Left kidney (tissue), 2 donors: ENCODE data around the gene SECISBP2L. TPM values are rescaled to one million over a fixed set of nuclear protein-coding genes. Genes with fewer than 3 reads are reported as not detected.

Experiments used
- DNase-seq: peaks from one replicate; pipeline ENCODE4 v3.0.0-alpha.2; 2013
- polyA plus RNA-seq: library from polyadenylated mRNA; unstranded; fragments of 120-200 nt; gene quantifications from one replicate; pipeline ENCODE4 v1.2.1, GENCODE V29; 2013; ENCODE audit not compliant: insufficient read length

SECISBP2L gene
- polyA plus RNA-seq, 1 donor, result 73.8 TPM

DNA sequence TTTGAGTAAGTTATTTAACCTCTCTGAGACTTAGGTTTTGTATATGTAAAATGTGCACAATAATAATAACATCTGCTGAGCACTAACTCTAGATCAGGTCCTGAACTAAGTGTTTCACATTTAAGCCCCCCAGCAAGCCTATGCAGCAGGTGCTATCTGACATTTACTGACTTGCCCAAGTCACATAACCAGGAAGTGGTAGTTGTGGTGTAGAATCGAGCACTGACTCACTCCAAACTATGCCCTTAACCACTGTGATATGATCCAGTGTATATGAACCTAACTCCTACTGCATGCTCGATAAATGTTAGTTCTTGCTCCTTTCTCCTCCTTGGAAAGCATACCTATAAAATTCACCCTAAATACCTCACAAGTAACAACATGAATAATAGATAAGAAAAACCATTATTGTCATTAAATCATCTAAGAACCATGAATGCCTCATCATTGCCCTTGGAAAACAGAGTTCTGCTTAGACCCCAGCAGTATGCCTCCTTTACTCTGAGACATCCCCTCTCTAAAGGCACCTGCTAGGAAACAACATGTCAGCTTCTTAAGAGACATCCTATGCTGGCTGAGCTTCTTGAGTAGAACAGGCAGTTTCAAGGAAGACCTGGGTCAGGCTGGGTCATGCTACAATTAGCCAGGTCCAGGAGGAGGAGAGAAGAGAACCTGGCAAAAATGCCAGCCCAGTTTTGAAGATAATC is 79.5 kb downstream of the SECISBP2L start:
- DNase-seq, result no peak

DNA sequence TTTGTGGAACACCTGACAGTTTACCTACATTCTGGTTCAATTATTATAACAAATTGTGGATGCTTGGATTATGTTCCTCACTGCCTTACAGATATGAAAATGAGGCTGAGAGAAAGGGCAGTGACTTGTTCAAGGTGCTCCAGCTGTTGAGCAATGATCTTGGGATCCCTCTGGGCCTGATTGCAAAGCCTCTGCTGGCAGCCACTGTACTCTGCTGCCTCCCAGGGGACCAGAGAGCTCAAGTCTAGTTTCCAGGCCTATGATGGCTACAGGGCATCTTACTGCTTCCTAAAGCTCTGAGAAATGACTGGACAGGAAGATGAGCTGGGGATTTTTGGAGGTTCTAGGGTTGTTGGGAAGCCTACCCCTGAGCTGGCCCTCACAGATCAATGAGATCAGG is 80.3 kb downstream of the SECISBP2L start:
- no peak for DNase-seq

DNA sequence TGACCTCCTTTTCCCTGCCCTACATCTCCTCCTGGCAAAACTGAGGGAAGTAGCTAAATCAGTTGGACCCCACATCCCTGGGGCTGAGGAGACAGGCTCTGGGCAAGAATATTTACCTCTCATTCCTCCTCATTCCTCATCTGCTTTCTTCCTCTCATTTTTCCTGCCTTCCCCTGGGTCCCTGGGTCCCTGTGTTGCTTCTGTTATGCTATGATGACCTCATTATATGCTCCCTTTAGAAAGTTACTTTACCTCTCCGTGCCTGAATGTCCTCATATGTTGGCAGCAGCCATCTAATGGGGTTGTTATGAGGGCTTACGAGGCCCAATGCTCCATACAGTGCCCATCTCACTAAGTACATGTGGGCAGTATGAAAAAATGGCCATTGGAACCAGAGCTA is 81.3 kb downstream of the SECISBP2L start:
- DNase-seq, result no peak

DNA sequence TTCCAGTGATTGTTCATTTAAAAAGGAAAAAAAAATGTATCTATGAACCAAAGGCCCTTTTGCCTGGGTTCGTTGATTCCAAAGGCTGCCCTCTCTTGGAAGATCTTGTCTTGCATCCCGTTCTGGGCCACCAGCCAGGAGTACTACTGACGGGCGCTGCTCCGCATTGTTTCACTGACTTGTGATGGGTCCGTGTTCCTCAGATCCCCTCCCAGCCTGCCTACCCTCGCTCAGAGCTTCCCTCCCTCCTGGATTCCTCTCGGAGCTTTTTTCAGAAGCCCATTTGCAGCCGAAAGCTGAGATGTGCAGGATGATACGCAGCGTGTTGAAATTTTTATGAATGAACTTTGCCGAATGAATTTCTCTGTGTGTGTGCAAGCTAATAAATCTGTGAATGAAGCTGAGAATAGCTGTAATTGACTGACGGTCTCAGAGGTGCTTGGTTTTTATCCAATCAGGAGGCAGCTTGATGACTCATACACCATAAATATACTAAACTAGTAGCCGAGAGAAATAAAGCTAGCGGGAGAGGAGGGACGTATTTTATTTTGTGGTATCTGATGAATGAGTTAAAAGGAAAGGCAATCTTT is 82.6 kb downstream of the SECISBP2L start, which contains the start of gene SHC4:
Gene SHC4, minus strand, starts transcription at position 396 of the 590 bp plus-strand sequence. CDS start 904 bp downstream, outside the sequence.
- DNase-seq, result peak; percentile 80

DNA sequence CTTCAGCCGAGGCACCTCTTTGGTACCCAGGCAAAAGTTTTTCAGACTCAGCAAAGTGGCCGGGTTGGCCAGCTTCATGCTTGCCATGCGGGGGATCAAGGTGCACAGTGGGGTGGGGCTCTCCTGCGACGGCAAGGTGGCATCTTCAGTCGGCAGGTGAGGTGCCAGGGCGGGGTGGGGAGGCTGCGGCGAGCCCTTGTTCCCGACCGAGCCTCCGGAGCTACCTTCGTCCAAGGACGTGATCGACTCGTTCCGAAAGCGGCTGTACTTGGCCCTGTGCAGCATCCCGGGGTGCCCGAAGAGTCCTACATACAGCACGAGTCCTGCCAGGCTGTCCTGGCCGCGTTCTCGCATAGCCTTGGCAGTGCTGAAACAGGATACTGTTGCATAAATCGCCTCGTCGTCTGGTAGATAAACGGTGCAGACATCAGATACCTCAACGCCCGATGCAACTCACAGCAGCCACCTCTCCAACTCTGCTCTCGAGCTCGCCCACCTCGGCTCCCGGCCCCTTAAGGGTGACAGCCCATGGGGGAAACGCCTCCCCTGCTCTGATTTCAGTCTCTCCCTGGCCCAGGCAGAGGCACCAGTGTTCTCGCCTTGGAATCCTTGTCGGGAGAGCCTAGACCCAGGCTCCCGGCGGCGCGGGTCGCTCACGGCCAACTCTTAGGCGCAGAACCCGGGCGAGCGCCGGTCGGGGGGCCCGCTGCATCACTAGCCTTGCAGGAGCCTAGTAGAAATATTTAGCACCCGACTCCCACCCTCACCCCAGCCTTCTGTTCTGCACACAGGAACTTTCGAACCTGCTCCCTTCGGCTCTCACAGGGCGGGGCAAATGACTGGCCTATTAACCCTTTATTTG is 83.4 kb downstream of the SECISBP2L start:
- peak; percentile 55 for DNase-seq

DNA sequence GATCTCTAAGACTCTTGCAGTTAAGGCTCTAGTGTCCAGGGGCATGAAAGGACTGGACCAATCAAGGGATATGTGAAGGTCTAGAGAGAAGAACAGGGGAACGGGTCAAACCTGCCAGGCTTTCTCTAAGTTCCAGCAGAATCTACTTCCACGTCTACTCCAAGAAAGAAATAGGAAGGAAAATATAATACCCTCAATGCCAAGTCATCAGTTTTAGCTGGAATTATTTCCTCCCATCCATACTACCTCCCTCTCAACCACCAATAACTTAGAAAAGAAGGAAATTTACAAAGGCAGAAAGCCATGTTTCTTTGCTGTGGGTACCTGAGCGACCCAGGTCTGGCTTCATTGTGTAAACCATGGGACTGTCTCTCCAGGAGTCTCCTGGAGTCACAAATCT is 90.3 kb downstream of the SECISBP2L start:
- no peak for DNase-seq

DNA sequence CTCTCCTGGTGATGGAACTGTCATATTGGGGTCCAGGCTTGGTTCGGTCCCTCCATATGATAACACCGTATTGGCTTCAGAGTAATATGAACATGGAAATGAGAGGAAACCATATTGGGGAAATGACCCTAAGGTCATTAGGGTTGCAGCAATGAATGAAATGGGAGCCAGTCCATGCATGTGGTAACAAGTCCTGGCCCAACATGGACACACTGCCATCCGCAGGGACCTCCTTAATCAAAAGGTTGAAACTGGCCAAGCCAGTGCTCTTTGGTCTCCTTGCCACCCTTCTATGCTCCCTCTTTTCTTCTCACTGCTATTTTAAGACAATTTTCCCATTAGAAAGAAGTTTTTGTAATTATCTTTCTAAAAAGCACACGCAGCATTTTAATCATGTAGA is 90.9 kb downstream of the SECISBP2L start:
- no peak for DNase-seq

DNA sequence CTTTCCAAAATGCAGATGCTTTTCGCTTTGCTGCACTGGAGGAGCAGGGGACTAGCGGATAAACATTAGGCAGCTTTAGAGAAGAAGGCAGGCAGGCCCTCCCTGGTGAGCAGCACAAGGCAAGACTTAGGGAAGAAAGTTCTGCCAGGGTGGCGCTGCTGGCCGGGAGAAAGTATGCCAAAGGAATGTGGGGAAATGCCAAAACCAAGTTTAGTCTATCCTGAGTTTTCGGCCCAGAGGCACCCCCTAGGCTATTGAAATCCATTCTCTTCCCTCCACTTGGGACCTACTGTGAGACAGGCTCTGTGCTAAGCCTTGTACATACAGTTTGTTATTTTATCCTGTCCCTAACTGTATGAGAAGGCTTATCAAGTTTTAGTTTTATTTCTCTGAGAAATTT is 91.7 kb downstream of the SECISBP2L start:
- no peak for DNase-seq

DNA sequence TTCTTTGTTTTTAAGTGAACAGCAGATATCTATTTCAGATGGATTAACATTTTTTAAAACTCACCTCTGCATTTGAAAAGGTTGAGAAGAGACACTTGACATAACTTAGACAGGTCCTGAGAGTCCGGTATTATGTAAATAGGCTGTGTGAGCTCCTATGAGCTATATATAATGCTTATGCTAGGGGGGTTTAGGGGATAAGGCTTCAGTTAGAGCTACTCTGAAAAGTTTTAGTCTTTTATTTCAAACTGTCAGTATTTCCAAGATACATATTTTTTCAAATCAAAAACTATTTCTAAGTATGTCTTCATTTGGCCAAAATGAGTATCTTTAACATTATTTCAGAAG is 99.4 kb downstream of the SECISBP2L start:
- no peak for DNase-seq

DNA sequence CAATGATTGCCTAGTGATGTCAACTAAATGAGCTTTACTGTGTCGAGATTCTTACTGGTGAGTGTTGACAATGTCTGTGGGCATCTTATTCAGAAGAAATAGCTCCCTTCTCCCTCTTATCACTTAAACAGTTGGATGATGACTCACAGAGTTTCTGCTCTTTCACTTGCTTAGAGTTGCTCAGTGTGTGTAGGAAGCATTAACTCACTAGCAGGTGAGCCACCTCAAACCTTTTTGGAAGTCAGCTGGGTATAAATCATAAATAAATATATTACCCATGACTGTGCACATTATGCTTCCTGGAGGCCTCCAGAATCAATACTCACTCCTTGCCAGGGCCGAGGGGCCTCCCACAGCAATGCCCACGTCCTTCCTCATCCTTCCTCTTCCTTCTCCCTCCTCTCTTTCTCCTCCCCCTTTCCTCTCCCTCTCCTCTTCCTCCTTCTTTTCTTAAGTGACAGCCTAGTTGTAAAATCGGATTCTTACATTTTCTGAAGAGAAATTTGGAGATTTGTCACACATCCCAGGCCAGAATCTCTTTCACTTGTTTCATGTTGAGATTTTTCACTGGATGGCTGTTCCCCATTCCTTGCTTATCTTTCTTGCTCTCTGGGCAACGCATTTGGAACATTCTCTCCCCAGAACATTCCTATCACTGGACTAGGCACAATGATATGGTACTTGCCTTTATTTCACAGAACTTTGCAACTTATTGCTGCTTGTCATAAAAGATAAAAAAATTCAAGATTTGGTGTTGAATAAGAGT is 100.0 kb downstream of the SECISBP2L start:
- DNase-seq, result no peak

DNA sequence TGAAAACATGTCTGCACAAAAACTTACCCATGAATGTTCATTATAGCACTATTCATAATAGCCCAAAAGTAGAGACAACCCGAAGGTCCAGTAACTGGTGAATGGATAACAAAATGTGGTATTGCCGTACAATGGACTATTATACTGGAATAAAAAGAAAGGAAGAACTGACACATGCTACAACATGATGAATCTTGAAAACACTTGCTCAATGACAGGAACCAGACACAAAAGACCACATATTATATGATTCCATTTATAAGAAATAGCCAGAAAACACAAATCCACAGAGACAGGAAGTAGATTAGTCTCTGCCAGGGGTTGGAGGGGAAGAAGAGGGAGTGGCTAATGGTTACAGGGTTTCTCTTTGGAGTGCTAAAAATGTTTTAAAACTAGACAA is 100.9 kb downstream of the SECISBP2L start:
- DNase-seq, result no peak

DNA sequence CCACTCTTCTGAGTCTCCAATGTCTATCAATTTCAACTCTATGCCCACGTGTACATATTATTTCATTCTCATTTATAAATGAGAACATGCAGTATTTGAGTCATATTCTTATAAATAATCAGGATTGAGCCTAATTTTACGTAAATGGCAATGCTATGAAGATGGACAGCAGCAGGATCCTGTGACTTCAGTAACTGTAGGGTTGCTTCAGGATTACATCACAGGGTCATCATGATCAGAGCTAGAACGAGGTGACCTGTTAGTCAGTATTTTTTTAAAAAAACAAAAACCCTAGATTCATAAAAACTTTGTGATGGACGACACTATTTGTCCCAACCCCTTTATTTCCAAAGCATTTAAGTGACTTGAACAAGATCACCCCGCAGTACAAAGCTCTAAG is 104.3 kb downstream of the SECISBP2L start:
- no peak for DNase-seq

DNA sequence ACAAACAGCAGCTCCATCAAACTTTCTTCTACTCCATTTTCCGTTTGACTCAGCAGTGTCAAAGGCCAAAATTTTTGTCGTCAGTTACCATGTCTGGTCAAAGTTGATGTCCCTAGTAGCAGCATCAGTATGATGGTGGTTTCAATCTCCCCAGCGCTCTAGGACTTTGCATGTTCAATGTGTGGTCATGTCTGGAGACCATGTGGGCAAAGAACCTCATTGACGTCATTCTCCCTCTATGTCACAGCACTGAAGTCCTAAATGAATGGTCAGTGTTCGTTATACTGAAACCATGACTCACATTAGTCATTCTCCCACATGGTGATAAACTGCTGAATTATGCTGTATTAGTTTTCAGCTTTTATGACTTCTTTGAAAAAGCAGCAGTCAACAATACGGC is 105.7 kb downstream of the SECISBP2L start:
- DNase-seq, result no peak

DNA sequence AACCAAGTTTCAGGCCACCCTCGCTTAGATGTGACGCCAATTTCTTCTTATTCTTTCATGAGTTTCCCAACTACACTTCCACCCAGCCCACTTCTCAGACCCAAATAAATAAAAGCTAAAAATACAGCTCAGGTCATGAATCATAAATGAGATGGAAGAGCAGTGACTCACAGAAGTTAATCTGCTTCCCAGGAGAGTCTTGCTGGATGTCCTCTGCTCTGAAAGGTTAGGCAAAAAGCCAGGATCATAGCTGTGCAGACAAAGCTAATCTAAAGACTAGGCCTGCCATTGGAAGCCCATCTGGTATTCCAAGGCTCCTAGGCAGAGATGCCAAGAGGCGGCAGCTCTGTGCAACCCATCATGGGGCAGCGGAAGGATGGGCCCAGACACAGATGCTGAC is 106.6 kb downstream of the SECISBP2L start:
- no peak for DNase-seq

Other genes with a start within 250 kb of the SECISBP2L start
- gene CEP152, start 235.4 kb downstream of the SECISBP2L start, polyA plus RNA-seq, result 14.6 TPM
- gene EID1, start 168.3 kb downstream of the SECISBP2L start, polyA plus RNA-seq, result 279 TPM
- gene SHC4, start 82.5 kb downstream of the SECISBP2L start, polyA plus RNA-seq, result 3.1 TPM
- gene COPS2, start 109.2 kb upstream of the SECISBP2L start, polyA plus RNA-seq, result 116 TPM
- gene GALK2, start 123.8 kb upstream of the SECISBP2L start, polyA plus RNA-seq, result 31.5 TPM